Amniotic stem cell (primary cell): ENCODE measurements around the gene TTC21A.

Source experiments
- DNase-seq: peaks from one replicate; lab custom pipeline; 2025; lab: John Stamatoyannopoulos, UW

TTC21A gene

GRCh38 chr3:39121621-39122020 lies 14.1 kb downstream of the TTC21A start:
- no peak for DNase-seq

- DNase-seq = no peak
Measured at GRCh38 chr3:39122813-39123212, 15.3 kb downstream of the TTC21A start.

GRCh38 chr3:39124876-39125840 lies 17.7 kb downstream of the TTC21A start:
- DNase-seq = no peak

GRCh38 chr3:39125841-39126500 lies 18.5 kb downstream of the TTC21A start:
- no peak for DNase-seq

- DNase-seq = no peak
Measured at GRCh38 chr3:39126532-39127071, 19.1 kb downstream of the TTC21A start.

- no peak for DNase-seq
Measured at GRCh38 chr3:39127269-39127907, 19.9 kb downstream of the TTC21A start.

- DNase-seq = no peak
Measured at GRCh38 chr3:39127908-39128304, 20.4 kb downstream of the TTC21A start.

- DNase-seq = no peak
Measured at GRCh38 chr3:39128951-39129350, 21.5 kb downstream of the TTC21A start.

- no peak for DNase-seq
Measured at GRCh38 chr3:39130026-39130425, 22.5 kb downstream of the TTC21A start.

- no peak for DNase-seq
Measured at GRCh38 chr3:39130693-39131265, 23.3 kb downstream of the TTC21A start.

GRCh38 chr3:39132096-39133092 lies 24.9 kb downstream of the TTC21A start:
- DNase-seq = no peak

GRCh38 chr3:39133093-39133490 lies 25.6 kb downstream of the TTC21A start:
- no peak for DNase-seq

GRCh38 chr3:39133822-39134221 lies 26.3 kb downstream of the TTC21A start:
- DNase-seq = no peak

GRCh38 chr3:39134305-39134704 lies 26.8 kb downstream of the TTC21A start:
- DNase-seq = no peak

GRCh38 chr3:39135170-39135805 lies 27.8 kb downstream of the TTC21A start:
- no peak for DNase-seq

- no peak for DNase-seq
Measured at GRCh38 chr3:39136533-39137434, 29.3 kb downstream of the TTC21A start.

GRCh38 chr3:39137435-39137936 lies 30.0 kb downstream of the TTC21A start:
- DNase-seq = no peak

- DNase-seq = no peak
Measured at GRCh38 chr3:39137991-39138803, 30.7 kb downstream of the TTC21A start.
